Ovary (tissue), 9 donors: ENCODE measurements around the gene UBE2Q2. TPM values are rescaled to one million over a fixed set of nuclear protein-coding genes. Genes with fewer than 3 reads are reported as not detected.

ENCODE experiments used
- DNase-seq, 5 donors: peaks; one replicate each; pipeline ENCODE4 v3.0.0-alpha.2; 2019 to 2020
- H3K27ac ChIP-seq, 2 donors: fragments of 200-600 bp; one replicate each; pipeline versions ENCODE4 v1.5.1 to v1.8.0; 2019 to 2022
- H3K27me3 ChIP-seq: fragments of 200-600 bp; one replicate; pipeline ENCODE4 v1.8.0; 2022
- H3K36me3 ChIP-seq: fragments of 200-600 bp; sonication (generic); one replicate; pipeline ENCODE4 v1.5.1; 2019
- H3K4me1 ChIP-seq: one replicate; pipeline ENCODE4 v1.8.1; 2013; ENCODE audit warnings: mild to moderate bottlenecking, moderate library complexity; ENCODE audit not compliant: insufficient read depth
- H3K4me3 ChIP-seq: fragments of 200-600 bp; sonication (generic); one replicate; pipeline ENCODE4 v1.5.1; 2017
- H3K9me3 ChIP-seq, 2 donors: fragments of 200-600 bp in 1 of 2; sonication (generic) in 1 of 2; one replicate each; pipeline versions ENCODE4 v1.5.1 to v1.8.1; 2013 to 2019; ENCODE audit warnings: mild to moderate bottlenecking in 1 of 2, moderate library complexity in 1 of 2
- EP300 ChIP-seq: sonication (generic); formaldehyde crosslinking; IDR thresholded peaks from one replicate; pipeline ENCODE4 v1.6.1; 2017; ENCODE audit warnings: antibody characterized with exemption
- POLR2A ChIP-seq: fragments of 450-650 bp; IDR thresholded peaks from one replicate; pipeline ENCODE4 v1.6.1; 2017; ENCODE audit warnings: antibody characterized with exemption, mild to moderate bottlenecking, moderate library complexity
- WGBS, 3 donors: extraction: QIAGEN DNeasy Blood & Tissue Kit in 1 of 3; methylation state at CpG; one replicate each; pipeline versions ENCODE4 v1.1.5 to v1.1.7; 2013 to 2017; 5-methylcytosine and 5-hydroxymethylcytosine counted together
- intact Hi-C, 4 donors: fragments of 100-400 bp; cut with DNase I; formaldehyde crosslinking; loops; one replicate each; pipeline versions ENCODE4 v1.11.0 to v1.15.1; 2022 to 2023
- polyA plus RNA-seq, 2 donors: library from polyadenylated mRNA; stranded (reverse); fragments of 200-250 nt in 1 of 2; fragments of 350-450 nt in 1 of 2; fragmentation: Illumina TruSeq in 1 of 2; extraction: RNeasy Lipid Tissue Mini Kit (QIAGEN cat#74804) in 1 of 2; gene quantifications; one replicate each; pipeline ENCODE4 v1.2.3, GENCODE V29; 2013 to 2014
- total RNA-seq, 7 donors: library from RNA; depleted of rRNA in 2 of 7; stranded (reverse); fragments of >200 nt in 2 of 7; fragmentation: NEBNext Ultra II Directional in 3 of 7; extraction: Animal tissue kit (Norgen Biotek cat#: 25700) in 3 of 7; gene quantifications; one replicate each; pipeline versions ENCODE4 v1.1.0 to v1.2.4, GENCODE V29; 2016 to 2023
- TF ChIP-seq, protein P1 (sequence below), 3 donors: fragments of 450-650 bp in 2 of 3; fragments of 200-600 bp in 1 of 3; IDR thresholded peaks; one replicate each; pipeline versions ENCODE4 v1.5.1 to v1.8.0; 2016 to 2022; ENCODE audit warnings: antibody characterized with exemption in 3 of 3, mild to moderate bottlenecking in 1 of 3
- donor health status: DM: no; HTN: no; CAD: no; lungs with moderate emphysema.
- donor health status: DM: no; HTN: no; CAD: no.
- donor health status: Bipolar disorder and iron deficiency.
- donor health status: DM: yes; HTN: yes; CAD: no.
- donor health status: DM: no; HTN: no; CAD: no.
- donor health status: DM: yes; HTN: yes; CAD: no.

UBE2Q2 gene
- total and polyA plus RNA-seq, 9 donors, result 22.6 to 35.7 (median 31.0) TPM

DNA sequence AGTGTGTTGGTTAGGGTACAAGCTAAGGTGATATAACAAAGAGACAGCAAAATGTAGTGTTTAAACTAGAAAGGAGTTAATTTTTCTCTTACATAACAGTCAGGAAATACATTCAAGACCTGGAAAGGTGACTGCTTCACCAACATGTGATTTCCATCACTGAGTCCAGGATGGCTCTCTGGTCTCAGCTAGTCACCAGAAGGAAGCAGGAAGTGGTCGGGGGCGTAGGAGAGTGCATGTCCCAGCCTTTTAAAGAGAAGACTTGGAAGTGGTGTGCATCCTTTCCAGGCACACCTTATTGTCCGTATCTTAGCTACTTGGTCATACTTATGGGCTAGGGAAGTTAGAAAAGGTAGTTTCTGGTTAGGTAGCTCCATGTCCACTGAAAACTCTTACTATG is 11.1 kb upstream of the UBE2Q2 start:
- Histone ChIP-seq H3K27me3 (no peaks in the 10 kb centered on the region), H3K27ac (no peak overlapping the region), H3K36me3 (no peaks in the 10 kb centered on the region), H3K4me3 (no peak overlapping the region), H3K9me3 (no peaks in the 10 kb centered on the region), H3K4me1 (no peaks in the 10 kb centered on the region)
- 72 to 89% (median 77%) methylated on average over 3 of the region's 3 CpGs for WGBS, 3 donors
- no peak for DNase-seq
- TF ChIP-seq POLR2A, result no peak
- TF ChIP-seq, protein P1, sequence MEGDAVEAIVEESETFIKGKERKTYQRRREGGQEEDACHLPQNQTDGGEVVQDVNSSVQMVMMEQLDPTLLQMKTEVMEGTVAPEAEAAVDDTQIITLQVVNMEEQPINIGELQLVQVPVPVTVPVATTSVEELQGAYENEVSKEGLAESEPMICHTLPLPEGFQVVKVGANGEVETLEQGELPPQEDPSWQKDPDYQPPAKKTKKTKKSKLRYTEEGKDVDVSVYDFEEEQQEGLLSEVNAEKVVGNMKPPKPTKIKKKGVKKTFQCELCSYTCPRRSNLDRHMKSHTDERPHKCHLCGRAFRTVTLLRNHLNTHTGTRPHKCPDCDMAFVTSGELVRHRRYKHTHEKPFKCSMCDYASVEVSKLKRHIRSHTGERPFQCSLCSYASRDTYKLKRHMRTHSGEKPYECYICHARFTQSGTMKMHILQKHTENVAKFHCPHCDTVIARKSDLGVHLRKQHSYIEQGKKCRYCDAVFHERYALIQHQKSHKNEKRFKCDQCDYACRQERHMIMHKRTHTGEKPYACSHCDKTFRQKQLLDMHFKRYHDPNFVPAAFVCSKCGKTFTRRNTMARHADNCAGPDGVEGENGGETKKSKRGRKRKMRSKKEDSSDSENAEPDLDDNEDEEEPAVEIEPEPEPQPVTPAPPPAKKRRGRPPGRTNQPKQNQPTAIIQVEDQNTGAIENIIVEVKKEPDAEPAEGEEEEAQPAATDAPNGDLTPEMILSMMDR (IDR thresholded peaks at IDR 0.05), result no peak
- no peak for TF ChIP-seq EP300
- intact Hi-C loops, result no loop called here

DNA sequence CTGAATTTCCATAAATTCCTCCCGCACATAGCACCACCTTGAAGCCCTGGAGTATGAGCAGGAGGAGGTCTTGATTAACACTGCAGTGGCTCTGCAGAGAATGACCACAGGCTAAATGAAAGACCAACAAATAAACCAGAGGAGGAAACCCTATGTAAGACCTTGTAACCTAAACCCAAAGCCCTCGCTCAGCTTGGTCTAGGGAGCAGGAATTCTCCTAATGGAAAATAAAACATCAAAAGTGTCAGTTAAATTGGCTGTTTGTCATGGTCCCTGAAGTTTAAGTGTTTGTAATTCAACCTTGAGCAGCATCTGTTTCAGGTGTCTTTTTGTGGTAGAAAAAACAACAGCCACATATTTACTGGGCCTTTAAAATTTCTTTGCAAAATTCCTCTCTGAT is 9.2 kb upstream of the UBE2Q2 start:
- intact Hi-C loops, result no loop called here
- Histone ChIP-seq H3K36me3 (no peaks in the 10 kb centered on the region), H3K27me3 (no peaks in the 10 kb centered on the region), H3K27ac (no peak overlapping the region), H3K4me3 (no peak overlapping the region), H3K9me3 (no peaks in the 10 kb centered on the region), H3K4me1 (no peaks in the 10 kb centered on the region)
- 95 to 98% (median 98%) methylated on average over 2 of the region's 2 CpGs for WGBS, 3 donors
- TF ChIP-seq, protein P1 (IDR thresholded peaks at IDR 0.05), result no peak
- TF ChIP-seq POLR2A (no peak), EP300 (no peak)
- DNase-seq, result no peak

DNA sequence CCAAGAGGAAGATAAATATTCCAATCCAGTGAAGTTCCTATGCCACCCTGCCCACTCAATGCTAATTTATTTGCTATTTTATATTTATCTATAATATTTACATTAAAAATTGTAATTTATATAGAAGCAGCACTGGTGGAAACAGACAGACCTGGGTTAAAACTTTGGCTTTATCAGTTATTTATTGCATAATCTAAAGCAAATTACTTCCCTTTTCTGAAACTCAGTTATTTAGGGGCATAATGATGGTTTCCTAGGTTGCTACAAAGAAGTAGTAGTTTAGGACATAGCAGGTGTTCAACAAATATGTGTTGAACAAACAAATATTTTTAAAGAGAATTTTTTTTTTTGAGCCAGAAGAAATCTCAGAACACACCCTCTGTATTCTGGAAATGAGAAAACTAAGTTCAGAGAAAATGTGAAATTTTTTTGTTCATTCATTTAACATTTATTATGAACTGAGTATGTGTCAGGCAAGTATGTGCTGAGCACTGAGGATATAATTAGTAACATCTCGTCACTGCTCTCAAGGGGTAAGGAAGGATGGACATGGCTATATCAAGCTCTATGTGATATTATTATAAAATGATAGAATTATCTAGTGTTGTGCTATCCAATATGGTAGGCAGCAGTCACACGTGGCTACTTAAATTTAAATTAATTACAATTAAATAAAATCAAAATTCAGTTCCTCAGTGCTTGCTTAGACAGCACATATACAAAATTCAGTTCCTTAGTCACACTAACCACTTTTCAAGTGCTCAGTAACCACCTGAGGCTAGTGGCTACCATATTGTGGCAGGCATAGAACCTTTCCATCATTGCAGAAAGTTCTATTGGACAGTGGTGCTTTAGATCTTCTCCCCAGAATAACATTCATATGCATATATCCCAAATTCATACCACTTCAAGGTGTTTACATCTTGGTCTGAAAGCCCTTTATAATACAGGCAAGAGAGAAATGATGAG is 7.0 kb upstream of the UBE2Q2 start:
- no peaks in the 10 kb centered on the region for H3K36me3 ChIP-seq
- intact Hi-C loops, result no loop called here
- H3K27me3 ChIP-seq, result no peaks in the 10 kb centered on the region
- no peak overlapping the region for H3K27ac ChIP-seq
- H3K4me1 ChIP-seq, result no peaks in the 10 kb centered on the region
- TF ChIP-seq POLR2A (no peak), EP300 (no peak)
- no peaks in the 10 kb centered on the region for H3K9me3 ChIP-seq
- WGBS, 3 donors, result 58 to 65% (median 63%) methylated on average over 2 of the region's 2 CpGs
- no peak for DNase-seq
- no peak overlapping the region for H3K4me3 ChIP-seq

DNA sequence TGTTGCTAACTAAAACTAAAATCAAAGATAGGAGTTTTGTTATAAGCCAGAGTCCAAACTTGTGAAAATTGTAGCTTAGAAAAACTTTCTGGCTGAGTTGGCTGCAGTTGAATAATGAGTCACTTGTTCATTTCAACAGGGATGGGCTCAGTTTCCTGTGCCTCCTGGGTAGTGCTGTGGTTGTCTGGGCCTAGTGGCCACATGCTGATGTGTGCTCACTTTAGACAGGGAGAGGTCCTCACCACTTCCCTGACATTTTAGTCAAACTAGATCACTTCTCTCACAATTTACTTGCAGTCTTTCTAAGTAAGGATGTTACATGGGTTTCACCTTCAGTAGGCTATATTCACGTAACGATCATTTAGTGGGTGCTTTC is 6.3 kb upstream of the UBE2Q2 start:
- intact Hi-C loops, result no loop called here
- 90 to 95% (median 92%) methylated on average over 2 of the region's 2 CpGs for WGBS, 3 donors
- TF ChIP-seq, protein P1 (IDR thresholded peaks at IDR 0.05), result no peak
- TF ChIP-seq EP300 (no peak), POLR2A (no peak)
- no peak for DNase-seq
- H3K4me1 ChIP-seq, result no peaks in the 10 kb centered on the region
- H3K4me3 ChIP-seq, result no peak overlapping the region
- no peak overlapping the region for H3K27ac ChIP-seq
- H3K27me3 ChIP-seq, result no peaks in the 10 kb centered on the region
- H3K9me3 ChIP-seq, result no peaks in the 10 kb centered on the region
- H3K36me3 ChIP-seq, result no peaks in the 10 kb centered on the region

DNA sequence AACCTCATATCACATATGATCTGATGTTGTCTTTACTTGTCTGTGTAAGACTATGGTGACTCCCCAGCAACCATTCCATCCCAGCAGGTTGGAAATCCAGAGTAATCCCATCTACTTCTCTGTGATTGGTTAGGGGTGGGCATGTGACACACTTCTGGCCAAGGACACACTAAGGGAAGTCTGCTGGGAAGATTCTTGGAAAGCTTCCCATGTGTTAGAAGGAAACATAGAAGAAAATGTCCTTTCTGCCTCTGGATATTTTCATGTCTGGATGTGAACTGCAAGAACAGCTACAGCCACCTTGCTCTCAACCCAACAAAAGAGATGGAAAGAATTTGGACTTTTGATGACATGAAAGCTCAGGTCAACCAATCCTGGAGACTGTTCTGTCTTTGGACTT is 2.6 kb upstream of the UBE2Q2 start:
- Histone ChIP-seq H3K9me3 (no peaks in the 10 kb centered on the region), H3K27ac (no peak overlapping the region), H3K27me3 (no peaks in the 10 kb centered on the region), H3K4me3 (no peak overlapping the region), H3K4me1 (peaks cover 7% of the 10 kb centered on the region), H3K36me3 (no peaks in the 10 kb centered on the region)
- TF ChIP-seq, protein P1 (IDR thresholded peaks at IDR 0.05), result no peak
- TF ChIP-seq EP300 (no peak), POLR2A (no peak)
- intact Hi-C loops, result no loop called here
- DNase-seq, result peak in 3 of 5 donors; percentile 35 to 63 (median 44)
